ENCODE results near the gene WDR37. TPM values are rescaled to one million over a fixed set of nuclear protein-coding genes. Genes with fewer than 3 reads are reported as not detected.

WDR37 gene
- total RNA-seq, 1 experiment from 2014 or later = 20.6 TPM

- no peak for DNase-seq
- Histone ChIP-seq H3K36me3 (ENCODE audit: control insufficient read depth, insufficient read depth, low read length) (no peaks in the 10 kb centered on the region), H3K27me3 (replicated peaks; ENCODE audit: control insufficient read depth, insufficient read depth, low read length) (no peaks in the 10 kb centered on the region; the same call in 1 of the 2 replicates), H3K4me3 (ENCODE audit: low read depth, low read length) (no peak overlapping the region), H3K4me1 (no peaks in the 10 kb centered on the region), H3K9me3 (no peaks in the 10 kb centered on the region)
- Mint-ChIP-seq H3K4me3 (ENCODE audit: unreplicated experiment) (no peak overlapping the region), H3K9me3 (ENCODE audit: unreplicated experiment) (no peaks in the 10 kb centered on the region), H3K36me3 (ENCODE audit: insufficient read depth, unreplicated experiment) (no peaks in the 10 kb centered on the region), H3K4me1 (ENCODE audit: low read depth, unreplicated experiment) (no peaks in the 10 kb centered on the region), H3K27ac (ENCODE audit: unreplicated experiment) (no peak overlapping the region), H3K27me3 (ENCODE audit: insufficient read depth, unreplicated experiment) (peaks cover 10% of the 10 kb centered on the region)
- POLR2A ChIA-PET = no interaction called here
- intact Hi-C loops (cut with micrococcal nuclease; ENCODE audit: unreplicated experiment) = no loop called here
- no peak for TF ChIP-seq CTCF (IDR thresholded peaks at IDR 0.05; ENCODE audit: insufficient read depth in 1 of 2, low read depth in 1 of 2, low read length in 1 of 2, severe bottlenecking in 1 of 2, unreplicated experiment in 1 of 2)
- CTCF ChIA-PET = no interaction called here
- no TSS peak for BruUV-seq (replicated peaks)
Observed at GRCh38 chr10:1156616-1156886, 100.4 kb downstream of the WDR37 start.

DNA sequence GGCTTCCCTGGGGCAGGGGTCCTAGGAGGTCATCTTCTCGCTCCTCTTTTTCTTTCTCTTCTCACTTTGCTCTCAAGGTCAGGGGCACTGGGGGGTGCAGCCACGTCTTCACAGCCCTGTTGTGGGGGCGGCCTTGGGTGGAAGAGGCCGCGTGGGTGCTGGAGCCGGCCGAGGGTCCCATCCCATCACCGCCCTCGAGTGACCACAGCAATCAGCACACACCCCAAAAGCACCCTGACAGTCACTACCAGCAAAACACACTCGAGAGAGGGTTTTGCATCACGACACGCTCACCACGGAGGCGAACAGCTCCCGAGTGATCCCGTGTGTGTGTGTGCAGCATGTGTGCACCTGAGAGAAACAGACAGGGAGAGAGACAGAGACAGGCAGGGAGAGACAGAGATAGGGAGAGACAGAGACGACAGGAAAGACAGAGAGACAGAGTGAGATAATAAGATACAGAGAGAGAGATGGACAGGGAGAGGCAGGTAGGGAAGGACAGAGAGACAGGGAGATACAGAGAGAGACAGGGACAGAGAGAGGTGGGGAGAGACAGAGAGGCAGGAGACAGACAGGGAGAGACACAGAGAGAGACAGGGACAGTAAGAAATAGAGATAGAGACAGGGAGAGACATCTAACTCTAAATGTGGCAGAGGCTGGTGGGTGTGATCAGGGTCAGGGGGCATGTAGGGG is 100.9 kb downstream of the WDR37 start:
- Mint-ChIP-seq H3K27me3 (ENCODE audit: insufficient read depth, unreplicated experiment) (peaks cover 10% of the 10 kb centered on the region), H3K36me3 (ENCODE audit: insufficient read depth, unreplicated experiment) (no peaks in the 10 kb centered on the region), H3K27ac (ENCODE audit: unreplicated experiment) (no peak overlapping the region), H3K9me3 (ENCODE audit: unreplicated experiment) (no peaks in the 10 kb centered on the region), H3K4me3 (ENCODE audit: unreplicated experiment) (no peak overlapping the region), H3K4me1 (ENCODE audit: low read depth, unreplicated experiment) (no peaks in the 10 kb centered on the region)
- no TSS peak for BruUV-seq (replicated peaks)
- Histone ChIP-seq H3K36me3 (ENCODE audit: control insufficient read depth, insufficient read depth, low read length) (no peaks in the 10 kb centered on the region), H3K27me3 (replicated peaks; ENCODE audit: control insufficient read depth, insufficient read depth, low read length) (no peaks in the 10 kb centered on the region; the same call in 1 of the 2 replicates), H3K4me1 (no peaks in the 10 kb centered on the region), H3K4me3 (ENCODE audit: low read depth, low read length) (no peak overlapping the region), H3K9me3 (no peaks in the 10 kb centered on the region)
- no peak for DNase-seq
- CTCF ChIA-PET = no interaction called here
- POLR2A ChIA-PET = no interaction called here
- intact Hi-C loops (cut with micrococcal nuclease; ENCODE audit: unreplicated experiment) = no loop called here
- TF ChIP-seq CTCF (IDR thresholded peaks at IDR 0.05; ENCODE audit: insufficient read depth in 1 of 2, low read depth in 1 of 2, low read length in 1 of 2, severe bottlenecking in 1 of 2, unreplicated experiment in 1 of 2) = no peak

GRCh38 chr10:1157615-1157933 is 101.4 kb downstream of the WDR37 start:
- intact Hi-C loops (cut with micrococcal nuclease; ENCODE audit: unreplicated experiment) = no loop called here
- H3K4me3 Mint-ChIP-seq (ENCODE audit: unreplicated experiment) = no peak overlapping the region
- H3K27me3 Mint-ChIP-seq (ENCODE audit: insufficient read depth, unreplicated experiment) = peaks cover 10% of the 10 kb centered on the region
- no peak overlapping the region for H3K27ac Mint-ChIP-seq (ENCODE audit: unreplicated experiment)
- no peaks in the 10 kb centered on the region for H3K4me1 Mint-ChIP-seq (ENCODE audit: low read depth, unreplicated experiment)
- POLR2A ChIA-PET = no interaction called here
- no TSS peak for BruUV-seq (replicated peaks)
- Histone ChIP-seq H3K36me3 (ENCODE audit: control insufficient read depth, insufficient read depth, low read length) (no peaks in the 10 kb centered on the region), H3K27me3 (replicated peaks; ENCODE audit: control insufficient read depth, insufficient read depth, low read length) (no peaks in the 10 kb centered on the region; the same call in 1 of the 2 replicates), H3K4me1 (no peaks in the 10 kb centered on the region), H3K9me3 (no peaks in the 10 kb centered on the region), H3K4me3 (ENCODE audit: low read depth, low read length) (no peak overlapping the region)
- no peak for DNase-seq
- no peak for TF ChIP-seq CTCF (IDR thresholded peaks at IDR 0.05; ENCODE audit: insufficient read depth in 1 of 2, low read depth in 1 of 2, low read length in 1 of 2, severe bottlenecking in 1 of 2, unreplicated experiment in 1 of 2)
- no peaks in the 10 kb centered on the region for H3K36me3 Mint-ChIP-seq (ENCODE audit: insufficient read depth, unreplicated experiment)
- no peaks in the 10 kb centered on the region for H3K9me3 Mint-ChIP-seq (ENCODE audit: unreplicated experiment)
- CTCF ChIA-PET = no interaction called here
